ENCODE data around the gene CELF5.
"Not testable (repeated sequence)": the region's sequence is repeated elsewhere in the genome, so short reads cannot be mapped to it uniquely, and the experiment has no call there.

- TF ChIP-seq CTCF (IDR thresholded peaks at IDR 0.05; ENCODE audit: low read length); EZH2 (IDR thresholded peaks at IDR 0.05; ENCODE audit: borderline replicate concordance, low read length): not testable (repeated sequence)
Measured at GRCh38 chr19:3191806-3192104, 32.7 kb upstream of the CELF5 start.
